Fibroblast of lung (primary cell): Measurements from ENCODE around the gene RNF186.
"Not testable (repeated sequence)": the region's sequence is repeated elsewhere in the genome, so short reads cannot be mapped to it uniquely, and the experiment has no call there.

ENCODE experiments used
- CTCF ChIP-seq, 2 donors: IDR thresholded peaks in 1 of 2; conservative IDR thresholded peaks in 1 of 2; 1 replicate in 1 of 2; 2 replicates in 1 of 2; pipeline ENCODE4 v1.5.1; 2011 to 2012; ENCODE audit warnings: low read length in 2 of 2, control low read depth in 1 of 2, inconsistent platforms in 1 of 2, low read depth in 1 of 2, mild to moderate bottlenecking in 1 of 2
- EZH2 ChIP-seq: IDR thresholded peaks from 2 replicates; pipeline ENCODE4 v1.5.1; 2012; ENCODE audit warnings: low read length, control low read depth, mild to moderate bottlenecking; ENCODE audit errors: missing control alignments

- not testable (repeated sequence) for TF ChIP-seq CTCF (conservative IDR thresholded peaks at IDR 0.05 in 1 of 2, IDR thresholded peaks at IDR 0.05 in 1 of 2; ENCODE audit: low read depth in 1 of 2, low read length in 2 of 2); EZH2
Measured at GRCh38 chr1:19849307-19849706, 34.2 kb upstream of the RNF186 start.
